ENCODE data around the gene DHDH. TPM values are rescaled to one million over a fixed set of nuclear protein-coding genes. Genes with fewer than 3 reads are reported as not detected.
"Not testable (repeated sequence)": the region's sequence is repeated elsewhere in the genome, so short reads cannot be mapped to it uniquely, and the experiment has no call there.

The DHDH gene
- total and polyA plus RNA-seq, 11 donors = 0.15 to 0.49 TPM; not detected in 9

- ATAC-seq (no peak), DNase-seq (no peak)
- TF ChIP-seq POLR2A (IDR thresholded peaks at IDR 0.05) = no peak
- no peak for TF ChIP-seq CTCF (IDR thresholded peaks at IDR 0.05)
- H3K9me3 ChIP-seq = no peaks in the 10 kb centered on the region
- no peak overlapping the region for H3K27ac ChIP-seq
- H3K4me3 ChIP-seq = no peak overlapping the region
- intact Hi-C loops (cut with DNase I) = loop anchor here in 4 of 10 donors (5.0 to 10.0 kb wide), 3 partner anchors 49 to 59 kb away; partner anchors contain the start of genes FTL (in 2 of the 4) and BAX (in 1 of the 4)
- no peaks in the 10 kb centered on the region for H3K27me3 ChIP-seq
- 76 to 77% (median 77%) methylated on average over 14 of the region's 14 CpGs for WGBS, 4 donors
- peaks cover 2 to 37% (median 30%) of the 10 kb centered on the region in 12 donors for H3K4me1 ChIP-seq
- H3K36me3 ChIP-seq = peaks cover 0 to 82% (median 67%) of the 10 kb centered on the region in 9 donors
Observed at GRCh38 chr19:48905664-48906063, 27.8 kb upstream of the DHDH start.

GRCh38 chr19:48906324-48906723 is 27.2 kb upstream of the DHDH start:
- ATAC-seq (no peak), DNase-seq (no peak)
- Histone ChIP-seq H3K27ac (no peak overlapping the region), H3K4me1 (peaks cover 2 to 31% (median 23%) of the 10 kb centered on the region in 12 donors), H3K4me3 (no peak overlapping the region), H3K27me3 (no peaks in the 10 kb centered on the region), H3K36me3 (peaks cover 0 to 89% (median 73%) of the 10 kb centered on the region in 9 donors), H3K9me3 (no peaks in the 10 kb centered on the region)
- TF ChIP-seq CTCF (IDR thresholded peaks at IDR 0.05) (no peak), POLR2A (IDR thresholded peaks at IDR 0.05) (no peak)
- 95 to 97% (median 96%) methylated on average over 10 of the region's 10 CpGs for WGBS, 4 donors
- intact Hi-C loops (cut with DNase I) = loop anchor here in 4 of 10 donors (5.0 to 10.0 kb wide), 3 partner anchors 48 to 58 kb away; partner anchors contain the start of genes FTL (in 2 of the 4) and BAX (in 1 of the 4)

- ATAC-seq (peak in 3 of 4 donors; percentile 28 to 56 (median 36)), DNase-seq (no peak)
- Histone ChIP-seq H3K27me3 (no peaks in the 10 kb centered on the region), H3K36me3 (peaks cover 0 to 89% (median 85%) of the 10 kb centered on the region in 9 donors), H3K27ac (peak overlapping the region in 8 of 12 donors; percentile 23 to 65 (median 52)), H3K4me1 (peaks cover 0 to 20% (median 11%) of the 10 kb centered on the region in 12 donors), H3K9me3 (no peaks in the 10 kb centered on the region), H3K4me3 (no peak overlapping the region)
- 78 to 88% (median 82%) methylated on average over 14 of the region's 14 CpGs for WGBS, 4 donors
- intact Hi-C loops (cut with DNase I) = loop anchor here in 4 of 10 donors (5.0 to 10.0 kb wide), 3 partner anchors 47 to 57 kb away; partner anchors contain the start of genes FTL (in 2 of the 4) and BAX (in 1 of the 4)
- TF ChIP-seq CTCF (IDR thresholded peaks at IDR 0.05) (no peak), POLR2A (IDR thresholded peaks at IDR 0.05) (no peak)
Observed at GRCh38 chr19:48907671-48908070, 25.8 kb upstream of the DHDH start.

DNA sequence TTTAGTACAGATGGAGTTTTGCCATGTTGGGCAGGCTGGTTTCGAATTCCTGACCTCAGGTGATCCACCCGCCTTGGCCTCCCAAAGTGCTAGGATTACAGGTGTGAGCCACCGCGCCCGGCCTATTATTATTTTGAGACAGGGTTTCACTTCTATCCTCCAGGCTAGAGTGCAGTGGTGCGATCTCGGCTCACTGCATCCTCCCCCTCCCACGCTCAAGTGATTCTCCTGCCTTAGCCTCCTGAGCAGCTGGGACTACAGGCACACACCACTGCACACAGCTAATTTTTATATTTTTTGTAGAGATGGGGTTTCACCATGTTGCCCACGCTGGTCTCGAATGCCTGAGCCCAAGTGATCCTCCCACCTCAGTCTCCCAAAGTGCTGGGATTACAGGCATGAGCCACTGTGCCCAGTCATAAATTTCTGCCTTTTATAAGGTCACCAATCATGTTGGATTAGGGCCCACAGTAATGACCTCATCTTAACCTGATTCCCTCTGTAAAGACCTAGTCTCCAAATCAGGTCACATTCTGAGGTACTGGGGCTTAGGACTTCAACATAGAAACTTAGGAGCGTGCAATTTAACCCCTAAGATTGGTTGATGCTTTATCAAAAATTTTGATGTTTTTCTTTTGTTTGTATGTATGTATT is 23.9 kb upstream of the DHDH start:
- intact Hi-C loops (cut with DNase I) = loop anchor here in 5 of 10 donors (5.0 to 10.0 kb wide), 4 partner anchors 43 to 55 kb away; partner anchors contain the start of genes BAX (in 3 of the 5) and FTL (in 2 of the 5)
- 92 to 97% (median 93%) methylated on average over 11 of the region's 11 CpGs for WGBS, 4 donors
- ATAC-seq, H3K4me3 ChIP-seq, H3K9me3 ChIP-seq, H3K27me3 ChIP-seq, DNase-seq: not testable (repeated sequence)
- Histone ChIP-seq H3K27ac (peak overlapping the region in 11 of 12 donors; percentile 14 to 75 (median 62)), H3K4me1 (peaks cover 0 to 15% (median 7%) of the 10 kb centered on the region in 12 donors), H3K36me3 (peaks cover 0 to 98% (median 97%) of the 10 kb centered on the region in 9 donors)

All from heart left ventricle (tissue), 16 donors.